HPDE6-E6E7 (cell line): ENCODE measurements around the gene PROX1.

Experiments
- DNase-seq: peaks from one replicate; pipeline ENCODE4 v3.0.0; 2011; ENCODE audit warnings: missing footprints; ENCODE audit errors: extremely low spot score

Gene PROX1, protein sequence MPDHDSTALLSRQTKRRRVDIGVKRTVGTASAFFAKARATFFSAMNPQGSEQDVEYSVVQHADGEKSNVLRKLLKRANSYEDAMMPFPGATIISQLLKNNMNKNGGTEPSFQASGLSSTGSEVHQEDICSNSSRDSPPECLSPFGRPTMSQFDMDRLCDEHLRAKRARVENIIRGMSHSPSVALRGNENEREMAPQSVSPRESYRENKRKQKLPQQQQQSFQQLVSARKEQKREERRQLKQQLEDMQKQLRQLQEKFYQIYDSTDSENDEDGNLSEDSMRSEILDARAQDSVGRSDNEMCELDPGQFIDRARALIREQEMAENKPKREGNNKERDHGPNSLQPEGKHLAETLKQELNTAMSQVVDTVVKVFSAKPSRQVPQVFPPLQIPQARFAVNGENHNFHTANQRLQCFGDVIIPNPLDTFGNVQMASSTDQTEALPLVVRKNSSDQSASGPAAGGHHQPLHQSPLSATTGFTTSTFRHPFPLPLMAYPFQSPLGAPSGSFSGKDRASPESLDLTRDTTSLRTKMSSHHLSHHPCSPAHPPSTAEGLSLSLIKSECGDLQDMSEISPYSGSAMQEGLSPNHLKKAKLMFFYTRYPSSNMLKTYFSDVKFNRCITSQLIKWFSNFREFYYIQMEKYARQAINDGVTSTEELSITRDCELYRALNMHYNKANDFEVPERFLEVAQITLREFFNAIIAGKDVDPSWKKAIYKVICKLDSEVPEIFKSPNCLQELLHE

DNA sequence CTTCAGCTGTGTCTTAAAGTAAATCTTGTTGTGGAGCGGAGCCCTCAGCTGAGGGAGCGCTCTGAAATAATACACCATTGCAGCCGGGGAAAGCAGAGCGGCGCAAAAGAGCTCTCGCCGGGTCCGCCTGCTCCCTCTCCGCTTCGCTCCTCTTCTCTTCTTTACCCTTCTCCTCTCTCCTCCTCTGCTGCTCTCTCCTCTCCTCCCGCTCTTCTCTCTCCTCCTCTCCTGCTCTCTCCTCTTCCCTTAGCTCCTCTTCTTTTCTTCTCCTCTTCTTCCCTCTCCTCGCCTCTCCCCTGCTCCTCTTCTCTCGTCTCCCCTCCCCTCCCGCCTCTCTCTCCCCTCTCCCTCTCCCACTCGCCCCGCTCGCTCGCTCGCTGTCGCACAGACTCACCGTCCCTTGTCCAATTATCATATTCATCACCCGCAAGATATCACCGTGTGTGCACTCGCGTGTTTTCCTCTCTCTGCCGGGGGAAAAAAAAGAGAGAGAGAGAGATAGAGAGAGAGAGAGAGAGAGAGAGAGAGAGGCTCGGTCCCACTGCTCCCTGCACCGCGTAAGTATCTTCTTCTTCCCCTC lies at the start of gene PROX1:
Gene PROX1 (plus strand): TSS at position 47 of the 580 bp plus-strand sequence. CDS start 8,563 bp downstream, outside the sequence.
- DNase-seq = peak; percentile 73

DNA sequence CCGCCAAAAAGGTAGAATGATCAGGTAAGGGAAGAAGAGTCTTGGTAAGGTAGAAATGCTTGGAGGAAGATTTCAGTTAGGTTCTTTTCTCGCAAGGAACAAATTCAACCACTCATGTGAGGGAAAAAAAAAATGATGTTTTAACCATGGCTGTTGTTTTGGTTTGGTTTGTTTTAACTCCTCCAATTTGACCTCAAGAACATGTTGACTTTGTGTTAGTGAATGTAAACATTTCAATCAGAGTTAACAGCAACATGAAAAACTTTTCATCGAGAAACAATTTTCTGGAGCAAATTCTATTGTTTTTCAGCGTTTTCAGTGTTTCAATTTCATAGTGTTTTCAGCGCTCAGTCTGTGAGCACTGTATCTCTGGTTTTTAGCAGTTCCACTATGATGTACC lies 49.0 kb upstream of the PROX1 start:
- no peak for DNase-seq

DNA sequence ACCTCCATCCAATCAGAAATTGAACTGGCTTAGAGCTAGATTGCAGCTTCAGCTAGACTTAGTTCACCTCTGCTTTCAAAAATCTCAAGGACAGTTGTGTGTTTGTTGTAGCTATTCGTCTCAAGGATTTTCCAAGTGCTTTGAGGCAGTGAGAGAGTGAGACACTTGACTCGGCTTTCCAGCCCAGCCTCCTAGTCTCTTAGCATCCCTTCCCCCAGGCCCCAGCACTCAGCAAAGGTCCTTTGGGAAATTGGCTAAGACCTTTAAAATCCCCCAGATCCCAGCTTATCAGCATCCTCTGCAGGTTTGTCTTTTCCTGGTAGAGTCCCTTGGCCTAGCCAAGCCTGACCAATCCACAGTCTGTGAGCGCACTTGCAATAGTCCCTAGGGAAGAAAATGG lies 47.9 kb upstream of the PROX1 start:
- no peak for DNase-seq

DNA sequence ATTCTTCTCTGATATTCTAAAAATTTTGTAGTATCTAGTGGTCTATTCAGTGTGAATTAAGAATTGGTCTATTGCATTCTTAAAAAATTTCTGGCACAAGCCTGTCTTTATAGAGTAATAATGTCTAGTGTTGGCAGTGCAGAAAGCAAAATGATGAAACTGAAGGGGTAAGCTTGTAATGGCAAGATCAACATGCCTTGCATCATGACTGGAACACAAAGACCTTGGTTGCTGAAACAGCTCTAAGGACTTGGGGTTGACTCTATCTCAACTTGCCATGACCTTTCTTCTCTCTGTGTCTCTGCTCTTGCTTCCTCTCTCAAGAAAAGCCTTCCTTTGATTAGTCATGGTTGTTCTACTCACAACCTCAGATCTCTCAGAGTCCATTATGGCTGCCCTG lies 46.8 kb upstream of the PROX1 start:
- DNase-seq = no peak

DNA sequence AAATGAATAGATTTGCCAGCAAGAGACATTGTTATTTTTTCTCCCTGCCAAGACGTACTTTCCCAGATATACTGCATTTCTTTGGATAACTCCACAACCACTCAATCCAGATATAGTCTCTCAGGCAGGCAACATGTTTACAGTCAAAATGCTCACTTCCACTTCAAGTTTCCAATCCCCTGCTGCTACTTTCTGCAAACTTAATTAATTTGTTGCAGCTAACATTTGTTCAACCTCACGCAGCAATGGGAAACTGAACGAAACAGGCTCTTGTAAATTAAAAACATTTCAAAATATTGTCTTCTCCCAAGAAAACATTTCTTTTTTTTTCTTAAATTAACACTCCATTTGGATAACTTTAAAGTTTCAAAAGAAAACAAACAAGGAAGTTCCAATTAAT lies 45.7 kb upstream of the PROX1 start:
- DNase-seq = no peak

DNA sequence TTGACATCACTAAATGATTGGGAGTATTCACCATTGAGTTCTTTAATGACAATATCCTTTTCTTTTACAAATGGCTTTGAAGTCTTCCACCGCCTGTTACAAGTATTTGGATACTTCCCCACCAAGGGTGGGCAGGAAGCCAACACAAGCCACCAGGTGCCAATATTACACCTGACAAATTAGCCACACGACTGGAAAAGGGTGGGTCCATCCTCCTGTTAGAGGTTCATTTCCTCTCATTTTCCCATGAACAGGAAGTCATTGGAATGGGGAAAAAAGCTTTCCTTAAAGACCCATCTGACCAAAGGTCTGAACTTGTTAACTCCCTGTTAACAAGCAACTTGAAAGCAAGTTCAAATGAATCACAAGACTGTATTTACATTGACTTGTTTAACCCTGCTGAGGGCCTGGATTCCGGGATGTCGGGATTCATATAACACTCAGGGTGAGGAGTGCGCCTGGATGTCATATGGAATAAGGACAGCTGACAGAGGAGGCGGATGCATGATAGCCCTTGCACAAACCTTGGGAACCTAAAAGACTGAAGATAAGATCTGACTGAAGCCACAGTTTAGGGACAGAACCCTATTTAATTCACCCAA lies 40.5 kb upstream of the PROX1 start:
- DNase-seq = no peak

DNA sequence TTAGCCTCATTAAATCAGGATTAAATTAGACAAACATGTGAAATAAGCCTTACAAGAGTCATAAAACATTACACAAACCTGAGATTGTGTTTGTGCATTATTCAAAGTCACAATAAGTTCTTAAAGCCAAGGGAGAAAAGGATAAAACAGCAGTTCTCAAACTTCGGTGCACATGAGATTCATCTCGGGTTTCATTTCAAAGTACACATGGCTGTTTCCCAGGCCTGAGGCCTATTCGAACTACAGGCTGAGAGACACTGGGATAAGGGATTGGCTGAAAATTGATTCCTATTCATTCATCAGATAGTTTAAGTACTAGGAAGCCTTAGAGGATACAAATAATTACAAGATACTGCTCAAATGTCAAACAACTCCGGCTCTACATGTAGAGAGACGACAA lies 35.9 kb upstream of the PROX1 start:
- DNase-seq = no peak

DNA sequence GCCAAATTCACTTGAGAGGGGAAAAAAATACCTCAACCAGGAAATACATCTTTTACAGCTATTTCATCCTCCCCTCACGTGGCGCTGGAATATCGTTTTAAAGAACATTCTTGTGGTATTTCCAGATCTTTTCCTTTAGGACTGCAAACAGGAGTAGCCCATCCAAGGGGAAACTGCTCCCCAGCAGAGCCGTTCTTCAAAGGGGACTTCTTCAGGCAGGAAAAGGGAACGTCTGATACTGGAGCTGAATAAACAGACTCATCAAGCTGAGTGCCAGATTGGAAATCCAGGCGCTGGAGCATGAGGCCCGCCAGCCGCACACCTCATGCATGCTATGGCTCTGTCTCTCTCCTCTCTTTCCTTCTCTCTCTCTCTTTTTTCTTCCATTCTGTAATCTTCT lies 34.0 kb upstream of the PROX1 start:
- DNase-seq = no peak

DNA sequence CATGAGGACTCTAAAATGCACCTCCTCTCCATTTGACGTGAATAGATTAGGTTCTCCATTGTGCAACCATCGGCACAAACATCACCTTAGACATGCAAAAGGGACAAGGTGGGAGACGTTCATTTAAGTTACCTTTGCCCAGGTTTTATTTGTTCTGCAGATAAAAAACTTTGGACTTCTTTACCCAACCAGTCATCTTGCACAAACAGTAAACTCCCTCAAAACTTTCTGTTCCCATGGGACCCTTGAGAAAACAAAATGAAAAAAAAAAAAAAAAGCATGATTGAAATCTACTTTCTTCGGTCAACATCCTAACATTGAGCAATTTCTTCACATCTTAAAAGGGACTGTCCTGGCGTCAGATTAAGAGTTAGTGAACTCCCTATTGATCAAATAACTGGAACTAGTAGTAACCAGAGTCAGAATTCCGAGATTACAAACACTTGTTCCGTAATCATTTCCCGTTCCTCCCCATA lies 31.4 kb upstream of the PROX1 start:
- no peak for DNase-seq

DNA sequence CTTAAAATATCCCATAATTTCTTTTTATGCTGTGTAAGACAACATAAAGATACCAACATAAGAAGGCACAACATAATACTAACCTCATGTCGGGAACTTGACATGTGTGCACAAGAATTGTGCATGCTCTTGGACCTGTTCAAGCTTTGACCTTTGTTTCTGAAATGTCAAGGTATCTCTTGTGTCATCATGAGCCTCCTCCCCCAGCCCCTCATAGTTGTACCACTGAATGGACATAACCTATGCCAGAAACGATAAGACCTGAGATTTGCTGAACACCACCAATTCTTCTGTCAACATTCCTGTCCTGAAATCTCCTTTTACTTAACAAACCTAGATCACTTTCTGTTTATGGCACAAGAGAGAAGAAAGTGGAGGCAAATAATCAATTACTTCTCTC lies 29.4 kb upstream of the PROX1 start:
- no peak for DNase-seq

DNA sequence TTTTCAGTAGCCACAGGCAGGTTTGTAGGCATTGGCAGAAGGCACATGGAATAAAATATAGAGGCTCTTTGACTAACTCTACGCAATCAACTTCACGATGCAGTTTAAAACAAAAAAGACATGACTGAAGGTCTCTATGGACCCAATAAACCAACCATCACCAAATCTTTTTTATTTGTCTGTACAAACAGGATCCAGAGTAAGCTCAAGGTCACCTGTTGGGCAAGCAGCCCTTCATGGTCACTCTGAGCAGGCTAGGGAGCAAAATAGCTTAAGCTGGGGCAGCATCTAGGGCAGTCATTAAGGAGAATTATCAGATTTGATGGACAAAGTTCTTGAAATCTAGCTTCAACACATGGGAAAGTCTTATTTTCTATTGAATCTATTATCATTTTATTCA lies 26.8 kb upstream of the PROX1 start:
- DNase-seq = no peak

DNA sequence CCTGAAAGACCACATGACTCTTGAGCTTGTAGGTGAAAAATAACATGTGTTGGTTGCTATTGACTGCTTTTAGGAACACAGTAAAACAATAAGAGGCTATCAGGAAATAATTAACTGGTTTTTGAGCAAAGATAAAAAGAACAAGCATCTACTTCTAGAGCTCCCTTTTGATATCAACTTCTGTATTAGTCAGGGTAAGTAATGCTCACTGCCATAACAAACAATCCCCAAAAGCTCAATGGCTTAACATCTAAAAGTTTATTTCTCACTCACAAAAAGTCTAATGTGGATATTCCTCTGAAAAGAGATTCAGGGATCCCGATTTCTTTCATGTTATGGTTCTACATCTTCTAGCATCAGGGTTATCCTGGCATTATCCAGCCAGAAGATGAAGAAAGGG lies 25.3 kb upstream of the PROX1 start:
- DNase-seq = no peak

DNA sequence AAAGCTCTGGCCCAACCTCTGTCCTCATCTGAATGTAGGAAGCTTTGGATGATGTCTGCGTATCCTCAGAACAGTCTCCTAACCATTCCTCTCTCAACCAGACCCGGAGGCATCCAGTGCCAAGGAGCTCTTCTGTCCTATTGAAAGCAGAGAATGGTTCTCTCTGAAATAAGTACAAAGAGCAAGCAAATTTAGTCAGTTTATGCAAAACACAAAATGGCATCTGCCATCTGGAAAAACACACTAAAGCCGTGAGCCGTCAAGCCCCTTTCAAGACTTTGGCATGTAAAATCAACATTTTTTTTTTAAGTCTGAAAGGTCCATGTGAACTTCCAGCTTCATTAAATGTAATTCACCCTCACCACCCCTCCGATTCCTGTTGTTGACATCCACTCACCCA lies 21.7 kb upstream of the PROX1 start:
- no peak for DNase-seq

DNA sequence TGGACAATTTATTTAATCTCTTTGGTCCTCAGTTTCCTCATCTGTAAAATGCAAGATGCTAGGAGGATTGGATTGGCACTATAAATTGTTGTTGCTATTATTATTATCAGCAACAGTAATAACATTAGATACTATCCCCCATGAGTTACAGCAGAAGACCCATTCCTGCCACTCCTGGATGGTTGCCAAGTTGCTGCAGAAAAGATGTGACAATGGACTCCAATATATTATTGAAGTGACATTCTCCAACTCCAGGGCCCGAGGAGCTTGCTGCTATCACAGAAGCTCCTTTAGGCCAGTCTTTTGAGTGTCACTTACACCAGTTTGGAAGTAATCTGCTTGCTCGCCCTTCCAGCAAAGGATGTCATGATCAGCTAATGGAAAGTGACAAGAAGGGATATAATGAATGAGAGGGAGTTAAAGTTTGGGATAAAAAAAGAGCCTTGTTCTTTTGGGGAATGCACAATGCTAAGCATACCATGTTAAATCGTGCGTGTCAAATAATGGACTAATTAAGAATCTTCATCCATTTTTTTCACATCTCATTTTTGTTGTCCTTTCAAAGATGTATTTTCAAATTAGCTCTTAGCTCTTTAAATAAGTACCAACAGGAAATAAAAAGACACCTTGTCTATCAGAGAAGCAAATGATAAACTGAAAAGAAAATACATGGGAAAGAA lies 19.5 kb upstream of the PROX1 start:
- no peak for DNase-seq

DNA sequence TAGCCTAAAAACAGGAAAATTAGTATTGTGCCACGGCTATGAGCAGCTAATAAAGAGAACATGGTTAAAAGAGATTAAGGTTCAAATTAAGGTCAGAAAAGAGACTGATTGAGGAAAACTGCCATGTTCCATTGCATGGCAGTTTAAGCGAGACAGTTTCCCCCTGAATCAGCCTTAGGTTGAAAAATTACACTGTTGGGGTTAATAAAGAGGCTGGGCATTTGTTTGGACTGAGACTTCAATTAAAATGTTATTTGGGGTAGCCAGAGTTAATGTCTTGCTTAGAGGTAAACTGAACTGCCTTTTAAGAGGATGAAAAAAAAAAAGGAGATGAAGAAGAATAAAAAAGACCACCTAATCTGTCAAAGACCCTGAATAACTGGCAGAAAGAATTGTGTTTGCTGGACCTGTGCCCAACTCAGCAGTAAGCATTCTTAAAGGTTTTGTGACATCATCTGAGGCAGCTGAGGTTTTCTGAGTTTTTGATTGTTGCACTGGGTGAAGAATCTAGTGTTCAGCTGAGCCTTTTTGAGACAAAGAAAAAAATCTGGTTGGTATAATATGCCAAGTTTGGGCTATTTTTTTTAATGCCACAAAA lies 17.7 kb upstream of the PROX1 start:
- no peak for DNase-seq

DNA sequence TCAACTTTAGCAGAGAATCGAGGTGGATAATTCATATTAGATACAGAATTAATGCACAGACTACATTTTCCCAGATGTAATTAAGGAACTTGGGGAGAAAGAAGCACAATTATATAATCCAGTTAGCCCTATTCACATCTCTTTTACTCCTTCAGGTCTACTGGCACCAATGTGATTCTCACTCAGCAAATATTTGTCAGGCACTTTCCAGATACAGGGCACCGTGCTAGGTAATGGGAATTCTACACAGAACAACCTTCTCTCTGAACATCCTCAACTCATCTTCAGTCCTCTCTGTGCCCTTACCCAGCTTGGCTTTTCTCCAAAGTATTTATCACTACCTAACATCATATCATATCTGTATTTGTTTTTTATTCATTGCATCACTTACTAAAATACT lies 15.6 kb upstream of the PROX1 start:
- DNase-seq = no peak

DNA sequence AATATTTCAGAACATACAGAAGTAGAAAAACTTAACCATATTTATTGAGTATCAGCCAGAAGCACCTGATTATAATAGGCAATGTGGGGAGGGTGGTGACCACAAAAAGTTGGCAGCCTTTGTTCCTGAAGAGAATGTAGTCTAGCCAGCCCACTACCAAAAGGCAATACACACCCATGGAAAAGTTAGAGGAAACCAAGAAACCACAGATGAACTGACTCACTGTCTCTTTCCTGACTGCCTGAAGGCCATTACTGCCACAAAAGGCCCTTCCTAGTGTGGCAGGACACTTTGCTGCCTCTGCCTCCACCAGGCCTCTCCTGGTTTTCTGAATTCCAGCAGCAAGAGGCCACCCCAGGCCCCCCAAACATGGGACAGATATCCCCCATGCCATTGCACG lies 14.6 kb upstream of the PROX1 start:
- DNase-seq = no peak

DNA sequence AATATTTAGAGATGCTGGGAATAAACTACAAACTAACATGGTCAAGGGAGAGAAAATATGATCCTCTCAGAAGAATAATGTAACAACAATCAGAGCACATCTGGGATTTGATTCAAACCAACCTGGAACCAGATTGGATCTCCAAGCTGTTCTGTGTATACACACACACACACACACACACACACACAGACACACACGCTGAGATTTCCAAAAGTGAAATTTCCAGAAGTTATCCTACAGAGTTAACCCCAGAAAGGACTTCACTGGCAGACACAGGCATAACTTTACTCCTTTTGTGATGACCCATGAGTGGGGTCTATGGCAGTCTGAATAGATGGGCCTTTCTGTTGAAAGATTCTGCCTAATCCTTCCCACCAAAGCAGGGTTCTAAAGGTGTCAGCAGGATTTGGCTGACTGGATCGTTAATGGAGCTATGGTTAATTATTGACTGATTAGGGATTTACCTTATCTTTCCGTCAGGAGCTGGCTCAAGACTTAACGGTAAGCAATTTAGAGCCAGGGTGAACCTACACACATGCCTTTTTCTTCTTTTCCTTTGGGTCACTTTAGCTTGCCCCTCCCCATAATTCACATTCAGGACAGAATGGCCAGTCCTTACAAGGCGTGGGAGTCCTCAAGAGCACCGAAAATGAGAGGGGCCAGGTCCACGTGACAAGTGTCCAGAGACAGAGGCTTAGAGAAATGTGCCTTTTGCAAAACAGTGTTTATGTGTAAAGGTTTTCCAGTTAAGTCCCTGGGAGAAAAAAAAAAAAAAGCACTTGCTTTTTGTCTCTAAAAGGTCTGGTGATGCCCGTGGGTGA lies 10.9 kb upstream of the PROX1 start:
- no peak for DNase-seq

DNA sequence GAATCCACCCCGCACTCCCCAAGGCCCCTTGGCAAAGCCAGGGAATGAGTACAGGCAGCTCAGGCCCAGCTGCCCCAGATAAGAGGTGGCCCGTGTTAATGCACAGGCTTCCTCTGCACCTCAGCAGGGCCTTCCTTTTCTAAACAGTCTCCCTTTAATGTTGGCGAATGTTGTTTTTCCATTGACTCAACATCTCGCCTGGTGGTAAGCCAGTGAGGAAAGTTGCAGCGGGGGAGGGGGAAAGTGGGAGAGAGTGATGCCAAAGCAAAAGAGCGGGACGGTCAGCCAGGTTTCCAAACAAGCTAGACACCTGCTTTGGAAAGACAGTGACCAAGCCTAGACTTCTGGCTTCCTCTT lies 10.3 kb upstream of the PROX1 start:
- no peak for DNase-seq

DNA sequence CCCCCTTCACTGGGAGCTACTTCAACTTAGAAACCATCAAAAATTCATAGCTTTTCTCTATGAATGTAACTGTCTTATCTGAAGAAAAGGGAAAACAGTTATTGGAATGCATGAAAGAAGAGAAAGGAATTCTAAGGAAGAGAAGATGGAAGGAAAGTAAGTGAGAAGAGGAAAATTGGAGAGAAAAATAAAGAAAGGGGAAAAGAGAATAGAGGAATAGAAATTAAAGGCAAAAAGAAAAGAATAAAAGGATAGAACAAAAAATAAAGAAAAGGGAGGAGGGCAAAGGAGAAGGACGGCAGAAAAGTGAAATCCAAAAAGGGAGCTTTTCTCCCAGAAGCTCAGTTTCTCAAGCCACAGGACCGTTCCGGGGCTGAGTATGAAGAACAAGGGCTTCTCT lies 9.9 kb upstream of the PROX1 start:
- DNase-seq = no peak
